Adrenal gland (tissue), 5 donors: ENCODE data around the gene MEIS3.

Experiments used
- CTCF ChIP-seq, 6 experiments: fragments of 450-650 bp in 4 of 6; fragments of 200-600 bp in 2 of 6; sonication (generic) in 1 of 6; IDR thresholded peaks; 1 replicate in 5 of 6; 2 replicates in 1 of 6; pipeline versions ENCODE4 v1.5.1 to v1.8.0; 2016 to 2021; ENCODE audit warnings: antibody characterized with exemption in 6 of 6, mild to moderate bottlenecking in 2 of 6, moderate library complexity in 1 of 6
- POLR2A ChIP-seq, 2 donors: fragments of 450-650 bp; IDR thresholded peaks; one replicate each; pipeline ENCODE4 v1.6.1; 2017; ENCODE audit warnings: antibody characterized with exemption in 2 of 2, mild to moderate bottlenecking in 2 of 2, moderate library complexity in 1 of 2
- donor health status: DM: no; HTN: no; CAD: no.

GRCh38 chr19:47398707-47399597 lies 20.4 kb downstream of the MEIS3 start:
- TF ChIP-seq CTCF (IDR thresholded peaks at IDR 0.05) (no peak), POLR2A (IDR thresholded peaks at IDR 0.05) (no peak)
